Smooth muscle cell of the brain vasculature (primary cell): ENCODE measurements around the gene MEI4.
"Not testable (repeated sequence)": the region's sequence is repeated elsewhere in the genome, so short reads cannot be mapped to it uniquely, and the experiment has no call there.

Source experiments
- DNase-seq: peaks from one replicate; pipeline ENCODE4 v3.0.0-alpha.2; 2012; ENCODE audit warnings: low read depth, low spot score

MEI4 gene, protein sequence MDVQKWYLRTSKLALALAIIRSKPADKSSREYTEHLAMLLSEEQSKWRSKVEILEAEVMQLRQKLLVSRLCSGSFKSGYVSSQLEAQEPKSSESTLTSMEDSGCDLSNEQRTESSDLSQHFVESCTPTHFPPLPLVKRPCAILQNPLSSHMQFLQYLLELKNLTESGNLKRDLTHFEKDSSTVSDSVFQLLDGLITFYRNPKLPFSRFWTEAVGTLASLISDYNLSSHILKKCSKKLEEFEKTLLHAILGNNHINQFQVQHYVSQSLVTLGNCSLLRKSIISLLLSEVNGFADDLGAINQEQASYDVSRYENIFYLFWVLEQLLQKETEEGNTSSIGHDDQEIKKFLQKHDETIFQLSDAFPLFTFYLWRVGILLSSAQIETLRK

DNA sequence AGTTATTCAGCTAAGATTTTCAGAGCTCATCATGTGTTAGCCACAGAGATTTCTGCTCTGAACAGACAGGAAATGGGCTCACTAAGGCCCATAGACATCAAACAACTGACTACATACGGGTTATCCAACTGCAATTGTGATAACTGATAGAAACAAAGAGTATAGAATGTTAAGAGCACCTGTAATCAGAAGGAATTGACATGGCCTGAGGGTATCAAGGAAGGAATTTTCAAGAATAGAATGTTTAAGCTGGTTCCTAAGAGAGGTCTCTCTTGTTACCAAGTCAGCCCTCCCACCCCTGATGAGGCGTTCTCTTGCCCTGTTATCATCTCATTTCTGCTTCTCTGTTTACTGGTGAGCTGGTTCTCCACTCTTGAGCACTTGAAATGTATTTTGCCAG is at the start of gene MEI4:
Gene MEI4, plus strand, starts transcription at position 301 of the 400 bp plus-strand sequence. CDS start 37,633 bp downstream, outside the sequence.
- no peak for DNase-seq

DNA sequence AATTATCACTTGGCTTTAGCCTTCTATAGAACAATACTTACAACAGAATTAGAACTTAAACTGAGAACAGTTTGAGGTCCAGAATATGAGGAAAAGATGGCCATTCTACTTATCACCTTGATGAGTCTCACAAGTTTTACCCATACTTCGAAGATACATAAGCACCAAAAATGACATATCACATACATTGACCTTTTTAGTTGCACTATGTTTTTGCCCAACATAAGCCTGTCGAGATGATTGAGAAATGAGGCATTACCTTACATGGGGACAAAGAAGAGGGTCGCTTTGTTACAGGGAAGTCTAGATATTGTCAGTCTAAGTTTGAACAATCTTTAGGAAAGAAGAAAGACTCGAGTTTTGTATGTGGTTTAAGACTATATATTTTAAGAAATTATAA is 48.4 kb upstream of the MEI4 start:
- DNase-seq = no peak

- DNase-seq = no peak
Observed at GRCh38 chr6:77607004-77607403, 45.8 kb upstream of the MEI4 start.

- no peak for DNase-seq
Observed at GRCh38 chr6:77609106-77609505, 43.7 kb upstream of the MEI4 start.

DNA sequence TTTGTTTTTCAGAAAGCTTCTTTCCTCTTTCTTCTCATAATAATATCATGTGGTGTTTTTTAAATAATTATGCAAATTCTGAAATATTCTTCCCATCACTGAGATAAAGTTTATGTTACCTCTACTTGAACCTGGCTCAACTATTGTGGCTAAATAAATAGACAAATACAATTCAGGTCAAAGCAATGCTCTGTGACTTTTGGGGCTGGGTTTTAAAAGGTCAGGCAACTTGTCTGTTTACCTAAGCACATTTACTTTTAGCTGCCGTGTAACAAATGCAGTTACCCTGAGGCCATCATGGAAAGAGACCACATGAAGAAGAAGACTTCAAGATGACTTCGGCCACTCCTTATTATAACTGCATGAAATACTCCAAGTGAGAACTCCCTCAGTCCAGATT is 33.7 kb upstream of the MEI4 start:
- no peak for DNase-seq

DNA sequence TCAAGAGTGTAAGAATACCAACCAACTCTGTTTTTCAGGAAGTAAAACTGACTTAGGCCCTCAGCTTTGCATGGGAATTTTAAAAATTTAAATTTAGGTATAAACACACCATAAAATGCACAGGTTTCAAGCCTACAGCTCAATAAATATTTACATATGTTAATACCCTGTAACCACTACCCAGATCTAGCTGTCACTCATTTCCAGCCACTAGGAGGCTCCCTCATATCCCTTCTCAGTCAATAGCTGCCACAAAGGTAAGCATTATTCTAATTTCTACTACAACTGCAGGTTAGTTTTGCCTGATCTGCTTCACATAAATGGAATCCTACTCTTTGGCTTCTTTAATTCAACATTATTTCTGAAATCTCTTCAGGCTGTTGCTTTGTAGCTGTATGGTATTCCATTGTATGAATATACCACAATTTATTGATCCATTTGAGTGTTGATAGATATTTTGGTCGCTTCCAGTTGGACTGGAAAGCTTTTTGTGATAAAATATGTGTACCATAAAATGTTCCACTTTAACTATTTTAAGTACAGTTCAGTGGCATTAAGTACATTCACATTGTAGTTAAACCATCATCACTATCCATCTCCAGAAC is 32.5 kb upstream of the MEI4 start:
- DNase-seq = no peak

DNA sequence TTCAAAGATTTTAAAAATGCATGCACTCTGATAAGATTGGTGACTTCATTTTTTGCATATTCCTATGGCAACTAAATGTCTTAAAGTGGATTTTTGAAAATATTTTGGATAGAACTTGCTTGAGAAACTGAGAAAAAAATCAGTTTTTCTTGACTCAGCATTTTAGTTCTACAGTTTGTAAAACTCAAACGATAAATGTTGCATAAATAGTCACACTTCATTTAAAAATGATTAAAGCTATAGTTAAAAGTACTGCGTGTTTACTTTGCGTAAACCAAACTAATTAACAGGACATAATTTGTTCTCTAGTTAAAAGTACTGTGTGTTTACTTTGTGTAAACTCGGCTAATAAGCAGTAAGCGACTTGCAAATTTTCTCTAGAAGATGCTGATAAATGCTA is 28.3 kb upstream of the MEI4 start:
- no peak for DNase-seq

- no peak for DNase-seq
Observed at GRCh38 chr6:77626426-77626825, 26.4 kb upstream of the MEI4 start.

DNA sequence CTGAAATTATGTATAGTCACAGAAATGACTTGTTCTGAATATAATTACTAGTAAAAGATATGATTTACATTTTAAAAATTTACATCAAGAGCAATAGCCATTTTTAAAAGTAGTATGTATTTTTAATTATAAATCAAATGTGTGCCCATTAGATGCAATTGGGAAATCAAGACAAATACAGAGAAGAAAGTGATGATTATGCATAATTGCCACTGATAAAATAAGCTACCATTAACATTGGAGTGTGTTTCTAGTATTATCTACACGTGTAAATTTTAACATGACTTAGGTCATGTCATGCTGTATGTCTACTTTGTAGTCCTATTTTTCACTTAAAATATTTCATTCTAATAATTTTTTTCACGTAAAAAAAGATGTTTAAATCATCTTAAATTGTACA is 22.8 kb upstream of the MEI4 start:
- no peak for DNase-seq

DNA sequence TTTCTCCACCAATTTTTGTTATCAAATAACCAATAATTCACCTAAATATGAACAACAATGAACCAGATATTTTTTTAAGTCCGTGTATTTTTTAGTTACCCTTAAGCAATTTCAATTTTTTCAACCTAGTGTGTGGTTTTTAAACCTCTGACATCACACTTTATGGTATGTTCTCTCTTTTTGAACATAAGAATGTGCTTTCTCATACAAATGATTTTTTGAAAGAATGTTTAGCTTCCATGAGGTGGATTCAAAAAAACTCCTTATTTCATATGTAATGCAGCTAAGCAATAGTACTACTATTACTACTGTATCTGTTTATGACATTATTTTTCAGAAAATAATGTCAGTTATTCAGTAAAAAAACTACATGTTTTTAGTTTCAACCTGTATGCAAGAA is 19.4 kb upstream of the MEI4 start:
- no peak for DNase-seq

GRCh38 chr6:77633993-77634715 is 18.7 kb upstream of the MEI4 start:
- peak; percentile 39 for DNase-seq

- no peak for DNase-seq
Observed at GRCh38 chr6:77638129-77638830, 14.6 kb upstream of the MEI4 start.

DNA sequence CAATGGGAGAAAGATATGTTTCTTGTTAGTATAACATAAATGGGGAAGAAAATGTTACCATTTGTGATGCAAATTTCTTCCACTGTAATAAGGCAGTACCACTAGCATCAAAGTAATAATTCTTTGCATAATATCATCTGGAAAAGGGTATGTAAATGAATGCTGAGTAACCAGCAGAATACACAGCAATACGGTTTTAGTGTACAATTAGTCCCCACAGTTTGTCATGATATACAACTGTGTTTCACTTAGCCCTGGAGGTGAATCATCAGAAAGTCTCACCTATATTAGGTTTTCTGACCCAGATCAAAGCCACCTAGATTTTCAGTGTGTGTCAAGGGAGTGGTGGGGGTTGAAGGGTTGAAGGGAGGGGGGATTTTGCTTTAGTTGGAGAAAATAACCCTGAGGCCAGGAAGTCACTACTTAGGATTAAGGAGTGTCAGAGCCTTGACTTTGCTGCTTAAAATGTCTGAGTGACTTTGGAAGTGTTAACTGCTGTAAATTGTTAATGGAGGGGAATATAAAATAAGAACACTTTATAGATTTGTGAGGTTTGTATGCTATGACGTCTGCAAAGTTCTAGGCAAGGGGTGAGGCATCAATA is 8.6 kb upstream of the MEI4 start:
- DNase-seq = no peak

GRCh38 chr6:77650098-77650663 is 2.7 kb upstream of the MEI4 start:
- no peak for DNase-seq

GRCh38 chr6:77653816-77654215 is 977 bp downstream of the MEI4 start:
- DNase-seq = no peak

GRCh38 chr6:77655035-77655434 is 2.2 kb downstream of the MEI4 start:
- not testable (repeated sequence) for DNase-seq

DNA sequence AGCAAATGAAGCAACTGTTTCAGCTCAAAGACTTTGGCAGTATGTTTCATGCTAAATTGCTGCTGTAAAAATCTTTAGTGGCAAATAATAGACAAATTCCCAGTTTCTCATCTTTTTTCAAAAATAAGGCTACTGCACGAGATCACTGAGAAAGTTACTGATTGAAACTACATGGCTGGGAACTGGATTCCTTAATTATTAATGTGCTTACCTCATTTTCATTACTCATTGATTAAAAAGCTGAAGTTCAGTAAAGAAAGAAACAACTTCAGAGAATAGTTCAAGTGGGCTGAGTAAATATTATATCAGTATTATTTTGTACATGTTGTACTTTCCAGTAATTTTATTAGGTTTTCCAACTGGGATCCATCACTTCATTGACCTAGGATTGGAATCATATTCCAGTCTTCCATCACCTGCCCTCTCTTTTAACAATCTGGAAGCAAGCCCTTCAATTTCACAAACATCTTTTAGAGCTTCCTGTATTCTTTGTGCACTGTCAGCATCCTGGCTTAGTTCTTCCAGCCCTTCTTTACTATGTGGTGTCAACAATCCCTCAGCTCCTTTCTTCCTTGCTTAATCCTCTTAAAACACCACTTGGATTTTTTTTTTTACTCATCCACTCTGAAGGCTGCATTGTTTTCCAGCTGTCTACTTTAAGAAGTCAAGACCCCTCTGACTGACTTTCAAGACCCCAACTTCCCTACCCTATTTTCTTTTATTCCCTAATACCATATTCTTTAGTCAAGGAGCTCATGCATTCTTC is 4.3 kb downstream of the MEI4 start:
- no peak for DNase-seq

GRCh38 chr6:77666340-77666739 is 13.5 kb downstream of the MEI4 start:
- no peak for DNase-seq

- DNase-seq = no peak
Observed at GRCh38 chr6:77666846-77667245, 14.0 kb downstream of the MEI4 start.

DNA sequence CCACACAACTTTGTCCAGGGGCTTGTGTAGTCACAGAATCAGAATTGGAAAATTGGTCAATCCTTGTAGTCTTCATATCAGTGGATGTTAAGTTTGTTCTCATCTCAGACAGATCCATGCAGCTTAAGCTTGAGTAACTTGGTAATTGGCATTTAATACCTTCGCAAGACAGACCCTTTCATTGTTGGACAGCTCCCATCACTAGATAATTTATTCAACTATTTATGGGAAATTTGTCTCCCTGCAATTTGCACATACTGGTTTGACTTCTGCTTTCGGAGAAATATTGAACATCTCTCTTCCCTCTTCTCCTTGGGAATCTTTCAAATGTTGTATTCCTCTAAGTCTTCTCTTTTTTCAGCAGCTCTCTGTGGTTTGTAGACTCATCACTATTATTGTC is 17.1 kb downstream of the MEI4 start:
- no peak for DNase-seq

GRCh38 chr6:77674211-77674610 is 21.4 kb downstream of the MEI4 start:
- no peak for DNase-seq
